Fibroblast of villous mesenchyme (primary cell): ENCODE data around the gene ADAMTS16. TPM values are rescaled to one million over a fixed set of nuclear protein-coding genes. Genes with fewer than 3 reads are reported as not detected.

Experiments used
- DNase-seq: peaks from one replicate; pipeline ENCODE4 v3.0.0-alpha.2; 2010; ENCODE audit warnings: low read depth
- H3K4me3 ChIP-seq: 2 replicates; pipeline ENCODE4 v1.5.1; 2011; ENCODE audit warnings: low read depth, mild to moderate bottlenecking, low read length
- CTCF ChIP-seq: IDR thresholded peaks from 2 replicates; pipeline ENCODE4 v1.5.1; 2012; ENCODE audit warnings: low read depth, mild to moderate bottlenecking, low read length; ENCODE audit not compliant: insufficient read depth
- total RNA-seq: library from RNA; depleted of rRNA; stranded (reverse); fragments of >200 nt; gene quantifications from 2 replicates; pipeline ENCODE4 v1.2.3, GENCODE V29; 2012

Gene ADAMTS16
- total RNA-seq, 1 donor: under 0.01 TPM

- DNase-seq: peak; percentile 77
- no peak for TF ChIP-seq CTCF
- no peak overlapping the region for H3K4me3 ChIP-seq
Observed at GRCh38 chr5:5341531-5342292, 201.6 kb downstream of the ADAMTS16 start.

GRCh38 chr5:5342784-5343183, 202.7 kb downstream of the ADAMTS16 start:
- H3K4me3 ChIP-seq: no peak overlapping the region
- DNase-seq: peak; percentile 78
- no peak for TF ChIP-seq CTCF

GRCh38 chr5:5343568-5343967, 203.4 kb downstream of the ADAMTS16 start:
- H3K4me3 ChIP-seq: no peak overlapping the region
- TF ChIP-seq CTCF: no peak
- DNase-seq: no peak

- no peak for TF ChIP-seq CTCF
- no peak overlapping the region for H3K4me3 ChIP-seq
- no peak for DNase-seq
Observed at GRCh38 chr5:5344051-5344571, 204.0 kb downstream of the ADAMTS16 start.

GRCh38 chr5:5344606-5345005, 204.5 kb downstream of the ADAMTS16 start:
- DNase-seq: no peak
- TF ChIP-seq CTCF: no peak
- H3K4me3 ChIP-seq: no peak overlapping the region

- no peak for DNase-seq
- TF ChIP-seq CTCF: no peak
- H3K4me3 ChIP-seq: no peak overlapping the region
Observed at GRCh38 chr5:5347442-5347841, 207.3 kb downstream of the ADAMTS16 start.
